Stimulated activated CD8-positive, alpha-beta memory T cell treated with anti-CD3 and anti-CD28 coated beads, Interleukin-7, amount 100 ng/mL, for 1 hour (primary cell): Measurements from ENCODE around the gene SAPCD2.
A peak's percentile ranks its signal among the peaks of the same experiment; 100 is the strongest.
"Not testable (repeated sequence)": the region's sequence is repeated elsewhere in the genome, so short reads cannot be mapped to it uniquely, and the experiment has no call there.

Source experiments
- DNase-seq, 2 donors: peaks; one replicate each; pipeline ENCODE4 v3.0.0-alpha.2; 2020; ENCODE audit warnings: low read depth in 2 of 2

SAPCD2 gene

GRCh38 chr9:137064880-137065164 lies 5.5 kb downstream of the SAPCD2 start:
- no peak for DNase-seq

GRCh38 chr9:137064027-137064879 lies 6.1 kb downstream of the SAPCD2 start:
- peak in 1 of 2 donors; percentile 49 for DNase-seq

- DNase-seq, result no peak
Observed at GRCh38 chr9:137063311-137064026, 6.9 kb downstream of the SAPCD2 start.

GRCh38 chr9:137062798-137063197 lies 7.6 kb downstream of the SAPCD2 start:
- not testable (repeated sequence) for DNase-seq

GRCh38 chr9:137062384-137062783 lies 8.0 kb downstream of the SAPCD2 start:
- no peak for DNase-seq

- DNase-seq, result no peak
Observed at GRCh38 chr9:137058521-137059234, 11.7 kb downstream of the SAPCD2 start.

- DNase-seq, result no peak
Observed at GRCh38 chr9:137057545-137057944, 12.8 kb downstream of the SAPCD2 start.

GRCh38 chr9:137056739-137057415 lies 13.5 kb downstream of the SAPCD2 start:
- no peak for DNase-seq

GRCh38 chr9:137055385-137056364 lies 14.7 kb downstream of the SAPCD2 start:
- no peak for DNase-seq

- DNase-seq, result no peak
Observed at GRCh38 chr9:137054932-137055384, 15.4 kb downstream of the SAPCD2 start.

- DNase-seq, result no peak
Observed at GRCh38 chr9:137053944-137054931, 16.1 kb downstream of the SAPCD2 start, which contains the start of gene ENTPD2. Gene ENTPD2, minus strand, starts transcription at chr9:137054061. Its CDS starts 64 bp downstream, at chr9:137053997.

- no peak for DNase-seq
Observed at GRCh38 chr9:137052998-137053943, 17.1 kb downstream of the SAPCD2 start.

- DNase-seq, result no peak
Observed at GRCh38 chr9:137052293-137052692, 18.1 kb downstream of the SAPCD2 start.

- DNase-seq, result no peak
Observed at GRCh38 chr9:137051145-137051724, 19.1 kb downstream of the SAPCD2 start.

- DNase-seq, result no peak
Observed at GRCh38 chr9:137050570-137050969, 19.8 kb downstream of the SAPCD2 start.

- no peak for DNase-seq
Observed at GRCh38 chr9:137049544-137050449, 20.6 kb downstream of the SAPCD2 start.
